GM18499 (cell line): ENCODE results near the gene RELN.

Source experiments
- ATAC-seq: cut with Tn5 transposase; IDR thresholded peaks from one replicate; pipeline ENCODE4 v1.9.1; 2021; ENCODE audit warnings: moderate number of reproducible peaks; ENCODE audit not compliant: insufficient read depth, unreplicated experiment

RELN gene

DNA sequence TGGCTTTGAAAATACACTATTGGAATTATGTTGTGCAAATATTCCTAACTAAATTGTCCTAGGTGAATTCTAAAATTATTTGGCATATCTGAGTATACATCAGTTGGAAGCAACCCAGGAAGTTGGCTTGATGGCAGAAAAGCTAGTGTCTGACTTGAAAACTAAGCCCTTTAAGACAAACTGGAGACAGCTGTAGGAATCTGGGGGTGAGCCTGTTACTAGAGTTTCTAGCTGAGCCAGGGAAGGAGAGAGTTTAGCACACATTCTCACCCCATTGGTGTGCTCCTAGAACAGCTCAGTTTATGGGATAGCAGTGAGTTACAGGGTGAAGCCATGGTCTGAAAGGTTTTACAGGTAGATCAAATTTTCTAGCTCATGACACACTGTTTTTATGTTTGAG lies 333.2 kb downstream of the RELN start:
- ATAC-seq = no peak

DNA sequence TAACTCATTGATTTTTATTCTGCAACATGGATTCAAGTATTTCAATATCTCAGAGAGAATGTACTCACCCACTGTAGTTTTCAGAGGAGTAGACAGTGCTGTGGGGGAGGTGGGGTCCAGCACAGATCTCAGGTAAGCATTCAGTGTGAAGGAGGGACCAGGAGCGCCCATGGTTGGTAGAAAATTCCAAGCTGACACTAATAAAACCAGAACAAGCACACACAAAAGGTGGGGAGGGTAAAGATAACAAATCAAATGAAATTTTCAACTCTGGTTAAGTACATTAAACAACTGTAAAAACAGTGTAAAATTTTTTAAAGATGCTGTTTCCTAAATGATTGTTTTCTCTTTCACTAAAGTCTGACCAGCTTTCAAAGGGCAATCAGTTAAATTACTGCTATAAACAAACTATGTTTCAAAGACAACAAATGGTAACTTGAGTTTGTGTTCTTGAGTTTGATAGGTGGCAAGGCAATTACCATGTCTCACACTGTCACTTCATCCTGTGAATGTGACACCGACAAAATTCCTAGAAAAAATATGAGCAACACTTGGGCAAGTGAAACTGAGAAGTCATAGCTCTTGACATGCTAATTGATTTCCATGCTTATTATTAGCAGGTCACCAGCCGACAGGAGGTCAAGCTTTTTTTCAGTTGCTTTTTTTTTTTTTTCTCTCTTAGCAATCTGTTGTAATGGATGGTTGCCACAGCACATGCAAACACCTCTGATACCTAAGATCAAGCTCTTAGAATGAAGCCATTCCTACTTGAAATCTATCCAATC lies 337.7 kb downstream of the RELN start:
- no peak for ATAC-seq

GRCh38 chr7:103649052-103649451 lies 340.4 kb downstream of the RELN start:
- no peak for ATAC-seq

- no peak for ATAC-seq
Observed at GRCh38 chr7:103648135-103648534, 341.3 kb downstream of the RELN start.

DNA sequence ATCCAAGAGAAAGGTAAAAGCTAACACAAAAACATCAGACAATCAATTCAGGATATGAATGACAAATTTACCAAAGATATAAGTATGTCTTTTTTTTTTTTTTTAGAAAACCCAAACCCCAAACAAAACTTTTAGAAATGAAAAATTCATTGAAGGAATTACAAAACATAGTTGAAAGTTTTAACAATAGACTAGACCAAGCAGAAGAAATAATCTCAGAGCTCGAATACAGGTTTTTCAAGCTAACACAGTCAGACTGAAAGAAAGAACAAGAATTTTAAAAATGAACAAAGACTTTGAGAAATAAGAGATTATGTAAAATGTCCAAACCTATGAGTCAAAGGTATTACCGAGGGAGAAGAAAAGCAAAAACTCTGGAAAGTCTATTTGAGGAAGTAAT lies 345.1 kb downstream of the RELN start:
- no peak for ATAC-seq

DNA sequence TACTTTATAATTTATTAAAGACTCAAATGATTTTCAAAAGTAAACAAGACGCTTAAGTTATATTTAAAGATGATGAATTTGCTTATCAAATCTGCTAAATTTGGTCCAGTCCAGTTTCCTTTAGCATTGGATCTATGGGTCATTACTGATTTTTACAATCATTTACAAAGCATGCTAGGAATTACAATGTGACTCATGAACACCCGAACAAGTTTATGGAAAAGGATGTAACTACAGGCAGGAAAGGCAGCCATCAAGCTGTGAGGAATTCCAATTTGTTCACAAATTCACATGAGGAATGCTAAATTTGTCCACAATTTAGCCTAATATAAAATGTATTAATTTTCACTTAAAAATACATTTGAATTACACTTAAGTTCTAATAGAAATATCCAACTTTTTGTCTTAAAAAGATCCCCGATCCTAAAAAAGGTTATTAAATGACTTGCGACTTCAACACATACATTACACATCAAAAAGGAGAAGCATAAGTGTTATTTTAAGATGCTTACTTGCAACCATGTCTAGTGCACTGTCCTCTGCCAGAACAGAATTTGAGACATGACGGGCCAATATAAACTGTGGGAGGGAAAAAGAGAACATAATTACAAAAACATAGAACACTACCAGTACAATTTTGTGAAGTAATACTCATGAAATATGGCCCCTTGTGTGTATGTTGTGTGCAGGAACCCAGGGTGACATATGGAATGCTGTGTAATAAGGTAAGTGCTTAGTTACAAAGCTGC lies 349.3 kb downstream of the RELN start:
- no peak for ATAC-seq

GRCh38 chr7:103637726-103638125 lies 351.7 kb downstream of the RELN start:
- no peak for ATAC-seq

- ATAC-seq = no peak
Observed at GRCh38 chr7:103637094-103637493, 352.4 kb downstream of the RELN start.

DNA sequence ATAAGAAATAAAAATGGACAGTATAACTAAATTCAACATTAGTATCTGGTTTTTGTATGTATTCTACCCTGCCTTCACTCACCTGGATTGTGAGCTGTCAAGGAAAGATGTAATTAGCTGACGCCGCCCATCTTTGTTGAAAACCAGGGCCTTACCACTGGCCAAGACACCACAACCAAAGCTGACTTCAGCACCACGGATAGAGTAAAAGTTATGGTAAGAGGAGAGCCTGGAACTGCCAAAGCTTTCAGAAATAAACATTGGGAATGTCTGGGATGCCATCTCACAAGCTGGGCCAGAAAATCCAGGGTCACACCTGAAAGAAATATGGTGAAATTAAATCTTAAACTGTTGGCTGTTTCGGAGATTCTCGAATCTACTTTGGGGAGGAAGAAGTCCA lies 353.3 kb downstream of the RELN start:
- ATAC-seq = no peak

GRCh38 chr7:103632972-103633371 lies 356.5 kb downstream of the RELN start:
- ATAC-seq = no peak

- no peak for ATAC-seq
Observed at GRCh38 chr7:103632005-103632639, 357.3 kb downstream of the RELN start.

DNA sequence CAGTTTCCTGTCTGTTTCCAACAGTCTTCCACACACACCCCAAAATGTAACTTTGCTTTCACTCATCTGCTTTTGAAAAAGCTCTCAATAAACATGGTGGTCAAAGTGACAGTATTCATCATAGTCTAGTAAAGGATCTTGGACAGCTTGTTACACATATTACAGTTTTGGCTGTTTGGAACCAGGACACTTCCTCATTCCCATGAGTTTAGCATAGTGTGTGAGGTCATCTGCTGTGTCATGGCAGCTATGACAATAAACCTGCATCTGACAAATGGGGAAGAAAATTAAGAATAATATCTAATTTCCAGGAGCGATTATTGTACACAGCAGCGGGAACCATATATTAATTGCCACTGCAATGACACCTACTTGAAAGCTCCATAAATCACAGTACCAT lies 359.1 kb downstream of the RELN start:
- no peak for ATAC-seq

DNA sequence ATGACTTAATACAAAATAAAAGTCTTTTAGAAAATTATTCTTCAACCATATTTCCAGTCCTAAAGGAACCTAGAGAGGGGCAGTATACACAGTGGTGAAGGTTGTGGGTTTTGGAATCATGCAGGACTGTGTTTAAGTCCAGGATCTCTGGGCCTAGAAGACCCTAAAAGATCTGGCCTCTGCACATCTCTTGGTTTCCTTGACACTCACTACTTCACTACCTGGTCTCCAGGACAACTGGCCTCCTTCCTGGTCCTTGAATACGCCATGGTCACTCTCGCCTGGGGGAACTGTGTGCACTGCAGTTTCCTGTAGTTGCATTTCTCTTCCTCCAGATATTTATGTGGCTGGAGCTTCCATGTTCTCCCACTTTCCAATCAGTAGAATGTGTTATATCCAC lies 360.7 kb downstream of the RELN start:
- no peak for ATAC-seq

GRCh38 chr7:103626776-103627175 lies 362.7 kb downstream of the RELN start:
- ATAC-seq = no peak

GRCh38 chr7:103622274-103622673 lies 367.2 kb downstream of the RELN start:
- no peak for ATAC-seq

- ATAC-seq = no peak
Observed at GRCh38 chr7:103613655-103614642, 375.5 kb downstream of the RELN start.

GRCh38 chr7:103609778-103610177 lies 379.7 kb downstream of the RELN start:
- no peak for ATAC-seq

GRCh38 chr7:103605640-103606039 lies 383.8 kb downstream of the RELN start:
- ATAC-seq = no peak

DNA sequence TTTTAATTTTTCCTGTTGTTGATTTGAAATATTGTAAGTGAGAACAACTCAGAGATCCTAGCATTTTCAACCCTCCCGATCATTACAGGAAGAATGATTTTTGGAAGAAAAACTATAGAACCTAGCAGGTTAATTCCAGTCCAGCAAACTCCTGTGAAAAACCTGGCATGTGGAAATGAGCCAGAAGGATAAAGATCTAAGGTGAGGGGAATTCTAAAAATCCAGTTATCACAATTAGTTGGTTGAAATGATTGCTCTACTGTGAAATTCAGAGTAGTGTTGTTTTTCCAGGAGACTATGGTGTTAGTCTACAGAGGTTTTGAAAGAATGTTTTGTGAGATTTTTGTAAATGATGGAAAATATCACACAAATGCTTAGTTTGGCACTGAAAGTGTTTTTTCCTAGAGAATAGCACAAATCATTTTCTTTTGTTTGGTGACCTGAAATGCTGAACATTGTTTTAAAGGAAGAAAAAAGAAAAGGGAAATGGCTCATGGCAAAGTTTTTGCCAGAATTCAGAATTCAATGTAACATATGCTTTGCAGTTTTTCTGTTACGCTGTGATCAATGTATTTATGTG lies 391.0 kb downstream of the RELN start:
- no peak for ATAC-seq

- no peak for ATAC-seq
Observed at GRCh38 chr7:103597606-103598005, 391.9 kb downstream of the RELN start.
